Stimulated activated CD8-positive, alpha-beta memory T cell treated with anti-CD3 and anti-CD28 coated beads, Interleukin-7, amount 100 ng/mL, for 4 hours (primary cell): Measurements from ENCODE around the gene STPG3.

ENCODE experiments used
- DNase-seq, 2 donors: peaks; one replicate each; pipeline ENCODE4 v3.0.0-alpha.2; 2020; ENCODE audit warnings: low read depth in 2 of 2

Gene STPG3

GRCh38 chr9:137265496-137266161 is 14.5 kb downstream of the STPG3 start:
- DNase-seq = no peak

- no peak for DNase-seq
Observed at GRCh38 chr9:137266162-137266527, 15.1 kb downstream of the STPG3 start.

GRCh38 chr9:137266585-137267453 is 15.7 kb downstream of the STPG3 start:
- DNase-seq = no peak

GRCh38 chr9:137267933-137268355 is 16.9 kb downstream of the STPG3 start:
- DNase-seq = no peak

GRCh38 chr9:137268538-137269201 is 17.6 kb downstream of the STPG3 start:
- no peak for DNase-seq

GRCh38 chr9:137269231-137269772 is 18.2 kb downstream of the STPG3 start:
- DNase-seq = no peak

- DNase-seq = no peak
Observed at GRCh38 chr9:137270929-137271695, 20.0 kb downstream of the STPG3 start.

- no peak for DNase-seq
Observed at GRCh38 chr9:137271696-137272076, 20.6 kb downstream of the STPG3 start.

- DNase-seq = no peak
Observed at GRCh38 chr9:137272241-137273094, 21.4 kb downstream of the STPG3 start.

GRCh38 chr9:137273095-137273490 is 22.0 kb downstream of the STPG3 start:
- no peak for DNase-seq

GRCh38 chr9:137273611-137274320 is 22.7 kb downstream of the STPG3 start:
- DNase-seq = no peak

GRCh38 chr9:137275203-137275587 is 24.1 kb downstream of the STPG3 start:
- DNase-seq = no peak

- no peak for DNase-seq
Observed at GRCh38 chr9:137275588-137276472, 24.7 kb downstream of the STPG3 start.

GRCh38 chr9:137276473-137277328 is 25.6 kb downstream of the STPG3 start:
- no peak for DNase-seq

GRCh38 chr9:137277329-137278041 is 26.4 kb downstream of the STPG3 start, which contains the start of gene TOR4A:
TSS of gene TOR4A (plus strand) at chr9:137277726. CDS start at chr9:137278690, 964 bp downstream.
- DNase-seq = no peak

GRCh38 chr9:137278061-137278701 is 27.1 kb downstream of the STPG3 start:
- no peak for DNase-seq
